NCI-H2081 treated with DMSO at 0.1 percent for 48 hours (cell line): ENCODE measurements around the gene STAT6.

Experiments used
- DNase-seq: peaks from one replicate; lab custom pipeline; 2025; lab: John Stamatoyannopoulos, UW

STAT6 gene

GRCh38 chr12:57099047-57099714 is 12.0 kb downstream of the STAT6 start:
- DNase-seq, result no peak

DNA sequence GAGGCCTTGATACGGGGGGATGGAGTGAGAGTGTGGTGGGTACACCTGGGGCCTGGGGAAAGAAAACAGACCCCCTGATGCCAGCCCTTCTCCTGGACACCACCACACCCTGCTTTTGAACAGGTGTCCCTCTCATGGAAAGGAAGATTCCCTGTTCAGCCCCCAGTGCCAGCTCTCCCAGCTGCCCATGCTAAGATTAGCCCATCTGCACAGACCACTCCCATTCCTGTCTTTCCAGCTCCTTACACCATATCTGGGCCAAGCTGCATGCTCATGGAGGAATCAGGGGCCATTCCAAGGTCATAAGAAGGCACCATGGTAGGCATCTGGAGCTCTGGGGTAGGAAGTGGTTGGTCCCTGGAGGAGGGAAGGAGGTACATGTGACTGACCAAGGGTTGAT is 12.6 kb downstream of the STAT6 start:
- DNase-seq, result no peak

DNA sequence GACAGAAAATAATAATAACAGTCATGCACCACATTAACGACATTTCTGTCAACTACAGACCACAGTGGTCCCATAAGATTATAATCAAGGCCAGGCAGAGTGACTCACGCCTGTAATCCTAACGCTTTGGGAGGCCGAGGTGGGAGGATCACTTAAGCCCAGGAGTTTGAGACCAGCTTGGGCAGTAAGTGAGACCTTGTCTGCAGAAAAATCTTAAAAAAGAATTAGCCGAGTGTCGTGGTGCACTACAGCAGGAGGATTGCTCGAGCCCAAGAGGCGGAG is 13.7 kb downstream of the STAT6 start:
- DNase-seq, result no peak

GRCh38 chr12:57096748-57097553 is 14.2 kb downstream of the STAT6 start:
- no peak for DNase-seq

- DNase-seq, result no peak
Observed at GRCh38 chr12:57096099-57096572, 15.0 kb downstream of the STAT6 start.

- no peak for DNase-seq
Observed at GRCh38 chr12:57095440-57095839, 15.7 kb downstream of the STAT6 start.

DNA sequence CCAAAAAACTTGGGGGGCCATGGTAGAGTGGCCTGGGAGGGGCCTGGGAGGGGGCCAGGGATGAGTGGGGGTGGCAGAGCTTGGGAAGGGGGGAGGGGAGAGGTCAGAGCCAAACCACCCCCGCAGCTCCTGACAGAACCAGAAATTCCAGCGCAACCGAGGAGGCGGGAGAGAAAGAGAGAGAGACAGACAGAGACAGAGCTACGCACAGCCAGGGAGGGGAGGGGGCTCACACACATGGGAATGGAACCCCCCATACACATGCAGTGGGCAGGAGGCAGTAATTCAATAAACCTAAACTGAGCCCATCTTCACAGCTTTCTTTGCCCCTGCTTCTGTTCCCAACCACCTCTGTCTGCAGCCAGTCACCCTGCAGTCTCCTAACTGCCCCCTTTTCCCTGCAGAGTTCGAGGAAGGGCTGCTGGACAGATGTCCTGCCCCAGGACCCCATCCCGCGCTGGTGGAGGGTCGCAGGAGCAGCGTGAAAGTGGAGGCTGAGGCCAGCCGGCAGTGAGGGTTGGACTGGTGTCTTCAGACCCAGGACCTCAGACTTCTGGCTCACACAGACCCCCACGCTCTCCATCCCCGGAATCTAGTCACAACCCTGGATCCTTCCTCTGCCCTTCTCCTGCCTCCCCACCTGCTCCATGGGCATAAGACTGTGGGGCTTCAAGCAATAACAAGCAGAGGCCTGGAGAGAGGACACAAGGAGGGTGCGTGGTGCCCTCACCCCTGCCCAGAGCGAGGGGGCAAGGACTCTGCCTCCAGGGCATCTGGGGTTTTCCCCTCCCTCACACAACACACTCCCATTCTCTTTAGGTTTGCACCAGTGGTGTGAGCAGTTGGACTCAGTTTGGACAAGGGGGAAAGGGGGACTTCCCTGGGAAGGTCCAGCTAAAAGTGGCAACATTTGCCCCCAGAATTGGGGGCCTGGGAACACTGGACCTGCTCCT is 16.7 kb downstream of the STAT6 start:
- DNase-seq, result no peak

GRCh38 chr12:57093415-57094207 is 17.6 kb downstream of the STAT6 start:
- DNase-seq, result no peak

GRCh38 chr12:57092876-57093414 is 18.2 kb downstream of the STAT6 start:
- DNase-seq, result no peak

DNA sequence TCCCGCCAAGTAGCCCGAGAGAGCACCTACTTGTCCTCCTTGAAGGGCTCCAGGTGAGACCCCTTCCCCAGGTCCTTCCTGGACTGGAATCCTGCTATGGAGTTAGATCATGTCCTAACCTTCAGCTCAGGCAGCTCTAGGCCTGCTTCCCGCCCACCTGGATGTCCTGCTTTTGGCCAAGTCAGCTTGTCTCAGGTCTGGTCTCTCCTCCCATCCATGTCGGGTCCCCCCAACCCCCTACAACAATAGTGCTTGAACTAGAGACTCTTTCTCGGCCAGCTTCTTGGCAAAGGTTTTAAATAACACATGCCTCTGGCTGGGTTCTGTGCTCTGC is 18.7 kb downstream of the STAT6 start:
- no peak for DNase-seq

DNA sequence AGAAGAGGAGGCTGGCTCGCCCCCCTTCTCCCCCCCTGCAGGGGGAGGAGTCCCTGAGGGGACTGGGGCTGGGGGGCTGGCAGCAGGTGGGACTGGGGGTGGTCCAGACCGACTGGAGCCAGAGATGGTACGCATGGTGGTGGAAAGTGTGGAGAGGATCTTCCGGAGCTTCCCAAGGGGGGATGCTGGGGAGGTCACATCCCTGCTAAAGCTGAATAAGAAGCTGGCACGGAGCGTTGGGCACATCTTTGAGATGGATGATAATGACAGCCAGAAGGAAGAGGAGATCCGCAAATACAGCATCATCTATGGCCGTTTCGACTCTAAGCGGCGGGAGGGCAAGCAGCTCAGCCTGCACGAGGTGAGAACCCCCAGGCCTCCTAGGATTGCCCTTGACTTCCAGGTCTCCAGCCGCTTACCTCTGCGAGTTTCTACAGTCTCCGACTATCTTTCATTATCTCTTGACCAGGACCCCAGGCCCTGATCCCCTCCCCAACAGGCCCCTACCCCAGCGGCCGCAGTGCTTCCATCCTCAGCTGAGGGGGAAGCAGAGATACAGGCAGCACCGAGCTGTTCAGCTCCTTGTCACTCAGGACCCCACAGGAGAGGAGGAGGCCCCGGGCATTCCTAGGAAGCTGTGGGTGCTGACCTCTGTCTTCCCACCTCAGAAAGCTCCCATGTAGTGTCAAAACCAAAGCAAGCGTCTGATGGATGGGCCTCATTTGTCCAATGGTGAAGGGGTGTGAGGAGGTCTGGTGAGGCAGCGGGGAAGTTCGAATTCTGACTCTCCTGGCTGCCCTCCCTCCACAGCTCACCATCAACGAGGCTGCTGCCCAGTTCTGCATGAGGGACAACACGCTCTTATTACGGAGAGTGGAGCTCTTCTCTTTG is 19.3 kb downstream of the STAT6 start:
- no peak for DNase-seq

DNA sequence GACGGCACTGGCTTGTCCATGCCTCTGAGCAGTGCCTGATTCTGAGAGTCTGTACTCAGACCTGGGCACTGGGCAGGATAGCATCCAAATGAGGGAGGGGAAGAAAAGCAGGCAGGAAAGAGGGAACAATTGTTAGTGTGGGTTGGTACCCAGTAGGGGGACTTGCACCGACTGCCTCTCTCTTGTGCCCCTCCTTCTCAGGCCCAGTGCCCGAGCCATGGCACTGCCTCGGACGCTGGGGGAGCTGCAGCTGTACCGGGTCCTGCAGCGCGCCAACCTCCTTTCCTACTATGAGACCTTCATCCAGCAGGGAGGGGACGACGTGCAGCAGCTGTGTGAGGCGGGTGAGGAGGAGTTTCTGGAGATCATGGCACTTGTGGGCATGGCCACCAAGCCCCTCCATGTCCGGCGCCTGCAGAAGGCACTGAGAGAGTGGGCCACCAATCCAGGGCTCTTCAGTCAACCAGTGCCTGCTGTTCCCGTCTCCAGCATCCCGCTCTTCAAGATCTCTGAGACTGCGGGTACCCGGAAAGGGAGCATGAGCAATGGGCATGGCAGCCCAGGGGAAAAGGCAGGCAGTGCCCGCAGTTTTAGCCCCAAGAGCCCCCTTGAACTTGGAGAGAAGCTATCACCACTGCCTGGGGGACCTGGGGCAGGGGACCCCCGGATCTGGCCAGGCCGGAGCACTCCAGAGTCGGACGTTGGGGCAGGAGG is 20.1 kb downstream of the STAT6 start:
- no peak for DNase-seq

DNA sequence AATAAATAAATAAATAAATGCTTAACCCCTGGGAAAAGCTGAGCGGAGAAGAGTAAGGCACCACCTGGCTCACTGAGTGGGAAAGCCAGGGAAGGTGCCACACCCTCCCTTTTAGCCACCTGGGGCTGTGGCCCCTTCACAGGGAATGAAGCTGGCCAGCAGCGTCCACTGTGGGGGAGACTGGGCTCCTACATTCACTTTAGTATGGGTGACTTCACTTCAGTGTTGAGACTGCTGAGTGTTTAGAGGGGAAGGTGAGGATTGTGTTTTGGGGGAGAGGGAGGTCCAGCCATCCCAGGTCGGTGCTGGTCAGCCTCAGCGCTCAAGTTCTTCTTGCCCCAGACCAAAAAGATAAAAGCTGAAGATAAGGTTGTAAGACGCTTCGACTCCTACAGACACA is 20.7 kb downstream of the STAT6 start:
- no peak for DNase-seq

DNA sequence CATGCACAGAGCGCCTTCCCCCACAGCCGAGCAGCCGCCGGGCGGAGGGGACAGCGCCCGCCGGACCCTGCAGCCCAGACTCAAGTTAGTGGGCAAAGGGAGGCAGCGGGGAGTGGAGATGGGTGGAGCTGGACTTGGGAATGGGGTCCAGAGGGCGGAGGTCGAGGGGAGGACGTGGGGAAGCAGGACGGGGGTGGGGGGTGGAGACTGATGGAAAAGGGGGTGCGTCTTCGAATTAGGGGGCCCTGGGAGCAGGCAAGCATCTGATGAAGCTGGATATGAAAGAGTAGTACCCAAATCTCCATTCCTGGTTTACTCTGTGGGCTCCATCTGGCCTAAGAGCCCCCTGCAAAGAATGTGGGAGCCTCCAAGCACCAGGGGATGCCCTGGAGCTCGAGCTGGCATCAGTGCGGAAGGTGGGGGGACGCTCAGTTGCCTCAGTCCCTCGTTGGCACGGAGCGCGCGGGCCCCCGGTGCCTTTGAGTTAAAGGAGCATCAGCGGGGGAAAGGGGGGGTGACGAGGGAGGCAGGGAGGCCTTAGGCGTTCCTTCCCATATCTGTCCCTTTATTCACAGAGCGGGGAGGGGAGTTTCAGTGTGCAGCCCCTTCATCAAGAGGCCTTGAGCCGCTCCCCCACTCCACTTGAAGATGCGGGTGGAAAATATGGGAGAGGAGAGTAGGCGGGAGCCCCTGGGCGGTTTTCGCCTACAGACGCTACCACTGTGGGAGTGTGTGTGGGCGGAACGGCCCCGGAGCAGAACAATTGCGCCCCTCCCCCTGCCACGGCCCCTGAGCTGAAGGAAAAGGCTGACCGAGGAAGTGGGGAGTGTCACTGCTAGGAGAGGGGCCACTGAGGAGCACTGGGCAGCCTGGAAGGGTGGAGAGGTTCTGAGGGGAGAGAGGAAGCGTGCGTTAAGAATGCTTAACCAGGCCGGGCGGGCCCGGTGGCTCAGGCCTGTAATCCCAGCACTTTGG is 21.6 kb downstream of the STAT6 start:
- DNase-seq, result no peak

DNA sequence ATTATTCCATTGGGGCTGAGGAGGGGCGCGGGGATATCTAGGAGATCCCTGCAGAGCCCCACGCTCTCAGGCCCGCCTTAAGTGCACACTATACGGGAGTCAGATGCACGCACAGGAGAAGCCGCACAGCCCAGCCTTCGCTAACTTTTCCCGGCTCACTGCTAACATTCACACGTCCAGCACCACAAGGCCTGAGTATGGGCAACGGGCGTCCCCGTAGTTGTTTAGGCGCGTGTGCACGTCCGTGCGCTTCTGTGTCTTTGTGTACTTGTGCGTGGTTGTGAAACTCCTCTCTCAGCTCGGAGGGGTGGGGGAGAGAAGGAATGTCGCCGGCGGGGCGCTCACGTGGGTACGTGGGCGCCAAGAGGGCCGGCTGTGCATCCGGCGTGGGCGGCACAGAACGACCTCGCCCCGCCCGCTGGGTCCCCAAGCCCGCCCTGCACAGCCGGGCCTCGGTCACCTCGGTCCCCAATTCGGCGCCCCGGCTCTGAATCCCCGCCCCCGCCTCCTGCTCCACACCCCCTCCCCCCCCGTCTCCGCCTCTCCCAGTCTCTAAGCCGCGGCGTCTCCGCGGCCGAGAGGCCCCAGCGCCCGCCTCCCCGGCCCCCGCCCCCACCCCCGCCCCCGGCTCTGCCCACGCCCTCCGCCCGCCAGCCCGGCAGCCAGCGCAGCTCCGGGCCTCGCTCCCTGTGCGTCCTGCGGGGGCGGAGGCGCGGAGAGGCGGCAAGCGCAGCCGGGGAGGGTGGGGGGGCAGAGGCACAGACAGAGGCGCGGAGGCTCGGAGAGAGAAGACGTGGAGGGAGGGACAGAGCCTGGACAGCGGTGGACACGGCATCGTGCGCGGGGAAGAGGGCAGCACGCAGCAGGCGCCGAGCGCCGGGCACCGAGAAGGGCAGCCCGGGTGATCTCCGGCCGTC is 22.6 kb downstream of the STAT6 start, which contains the start of gene NAB2:
TSS of gene NAB2 (plus strand) at position 761 of the 917 bp plus-strand sequence. CDS start 158 bp downstream, outside the sequence.
- no peak for DNase-seq

- DNase-seq, result no peak
Observed at GRCh38 chr12:57087691-57088353, 23.3 kb downstream of the STAT6 start.
